A673 (cell line): Measurements from ENCODE around the gene TRAF3IP3. TPM values are rescaled to one million over a fixed set of nuclear protein-coding genes. Genes with fewer than 3 reads are reported as not detected.

ENCODE experiments used
- BruUV-seq: library from RNA; stranded (reverse); fragments of 400-500 nt; replicated peaks from 2 replicates; lab custom pipeline; 2021; lab: Mats Ljungman, UMichigan
- CTCF ChIA-PET: fragments of 300-600 bp; sonication (Branson Sonifier 250); formaldehyde crosslinking; loops from one replicate; lab custom pipeline; 2022; ENCODE audit warnings: antibody characterized with exemption; lab: Charles Lee
- POLR2A ChIA-PET: fragments of 300-600 bp; sonication (Branson Sonifier 250); formaldehyde crosslinking; loops from one replicate; lab custom pipeline; 2022; ENCODE audit warnings: antibody characterized with exemption; ENCODE audit not compliant: low non-redundant PET; lab: Charles Lee
- DNase-seq: peaks from one replicate; pipeline ENCODE4 v3.0.0-alpha.2; 2015; ENCODE audit warnings: low spot score
- H3K27ac ChIP-seq: fragments of 200-600 bp; sonication (generic); 2 replicates; pipeline ENCODE4 v1.5.1; 2016; ENCODE audit warnings: mixed run types, low read depth, mild to moderate bottlenecking, mixed read lengths, antibody characterized with exemption, low read length; ENCODE audit not compliant: poor library complexity, severe bottlenecking
- H3K27me3 ChIP-seq: fragments of 200-600 bp; sonication (generic); replicated peaks from 2 replicates; pipeline ENCODE4 v1.6.1; 2017; ENCODE audit warnings: mixed run types, low read depth, mild to moderate bottlenecking, mixed read lengths, antibody characterized with exemption, low read length; ENCODE audit not compliant: insufficient read depth, poor library complexity
- H3K36me3 ChIP-seq: fragments of 200-600 bp; sonication (generic); 2 replicates; pipeline ENCODE4 v1.6.1; 2016; ENCODE audit warnings: mixed run types, mild to moderate bottlenecking, mixed read lengths, antibody characterized with exemption, low read length; ENCODE audit not compliant: insufficient read depth, poor library complexity, severe bottlenecking
- H3K4me1 ChIP-seq: fragments of 200-600 bp; sonication (generic); 2 replicates; pipeline ENCODE4 v1.6.1; 2017; ENCODE audit warnings: mixed run types, mild to moderate bottlenecking, mixed read lengths, antibody characterized with exemption, low read length; ENCODE audit not compliant: insufficient read depth, poor library complexity, severe bottlenecking
- H3K4me3 ChIP-seq: fragments of 200-600 bp; sonication (generic); 2 replicates; pipeline ENCODE4 v1.5.1; 2016; ENCODE audit warnings: low read depth, mixed run types, mild to moderate bottlenecking, mixed read lengths, low read length; ENCODE audit not compliant: poor library complexity, severe bottlenecking
- H3K9me3 ChIP-seq: fragments of 200-600 bp; sonication (generic); 2 replicates; pipeline ENCODE4 v1.6.1; 2016; ENCODE audit warnings: mixed run types, low read depth, mild to moderate bottlenecking, mixed read lengths, antibody characterized with exemption, low read length; ENCODE audit not compliant: poor library complexity, severe bottlenecking
- EZH2 ChIP-seq: fragments of 200-600 bp; sonication (generic); IDR thresholded peaks from 2 replicates; pipeline ENCODE4 v1.6.1; 2017; ENCODE audit warnings: borderline replicate concordance, low read depth, mild to moderate bottlenecking, mixed read lengths, antibody characterized with exemption, low read length; ENCODE audit not compliant: poor library complexity, severe bottlenecking
- intact Hi-C: fragments of 100-400 bp; cut with micrococcal nuclease; formaldehyde crosslinking; loops from one replicate; pipeline ENCODE4 v1.10.0; 2022; ENCODE audit not compliant: unreplicated experiment
- total RNA-seq: library from RNA; stranded (reverse); gene quantifications from 2 replicates; pipeline ENCODE4 v1.2.3, GENCODE V29; 2021
- TF ChIP-seq, protein P1 (sequence below): fragments of 300-800, 200-600 bp; sonication (generic); conservative IDR thresholded peaks from 2 replicates; pipeline ENCODE4 v1.5.1; 2017; ENCODE audit warnings: low read depth, mild to moderate bottlenecking, antibody characterized with exemption, low read length, moderate library complexity, mixed read lengths

Gene TRAF3IP3
- total RNA-seq, 1 experiment from 2014 or later, result 1.6 TPM

DNA sequence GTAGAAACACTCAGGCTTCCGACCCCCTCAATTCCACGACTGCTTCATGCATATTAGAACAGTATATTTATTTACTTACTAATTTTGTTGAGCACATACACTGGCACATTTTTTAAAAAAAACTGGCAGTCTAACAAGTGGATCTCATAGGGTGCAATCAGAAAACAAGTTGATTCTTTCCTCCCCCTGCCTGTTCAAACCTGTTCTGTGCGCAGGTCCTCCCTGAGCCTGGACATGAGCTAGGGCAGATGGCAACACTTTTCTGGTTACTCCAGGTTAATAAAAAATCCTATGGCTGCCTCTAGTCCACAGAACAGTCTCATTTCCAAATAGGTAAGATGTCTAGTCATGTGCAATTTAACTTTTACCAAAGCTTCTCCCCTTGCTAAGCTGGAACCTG, 32.6 kb upstream of the TRAF3IP3 start:
- CTCF ChIA-PET, result no interaction called here
- Histone ChIP-seq H3K36me3 (no peaks in the 10 kb centered on the region), H3K4me3 (no peak overlapping the region), H3K27ac (no peak overlapping the region), H3K9me3 (no peaks in the 10 kb centered on the region), H3K27me3 (no peaks in the 10 kb centered on the region), H3K4me1 (peaks cover 4% of the 10 kb centered on the region)
- intact Hi-C loops, result no loop called here
- DNase-seq, result no peak
- POLR2A ChIA-PET, result no interaction called here
- TF ChIP-seq, protein P1, sequence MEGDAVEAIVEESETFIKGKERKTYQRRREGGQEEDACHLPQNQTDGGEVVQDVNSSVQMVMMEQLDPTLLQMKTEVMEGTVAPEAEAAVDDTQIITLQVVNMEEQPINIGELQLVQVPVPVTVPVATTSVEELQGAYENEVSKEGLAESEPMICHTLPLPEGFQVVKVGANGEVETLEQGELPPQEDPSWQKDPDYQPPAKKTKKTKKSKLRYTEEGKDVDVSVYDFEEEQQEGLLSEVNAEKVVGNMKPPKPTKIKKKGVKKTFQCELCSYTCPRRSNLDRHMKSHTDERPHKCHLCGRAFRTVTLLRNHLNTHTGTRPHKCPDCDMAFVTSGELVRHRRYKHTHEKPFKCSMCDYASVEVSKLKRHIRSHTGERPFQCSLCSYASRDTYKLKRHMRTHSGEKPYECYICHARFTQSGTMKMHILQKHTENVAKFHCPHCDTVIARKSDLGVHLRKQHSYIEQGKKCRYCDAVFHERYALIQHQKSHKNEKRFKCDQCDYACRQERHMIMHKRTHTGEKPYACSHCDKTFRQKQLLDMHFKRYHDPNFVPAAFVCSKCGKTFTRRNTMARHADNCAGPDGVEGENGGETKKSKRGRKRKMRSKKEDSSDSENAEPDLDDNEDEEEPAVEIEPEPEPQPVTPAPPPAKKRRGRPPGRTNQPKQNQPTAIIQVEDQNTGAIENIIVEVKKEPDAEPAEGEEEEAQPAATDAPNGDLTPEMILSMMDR, result no peak
- no peak for TF ChIP-seq EZH2
- BruUV-seq, result no TSS peak

- CTCF ChIA-PET, result no interaction called here
- POLR2A ChIA-PET, result interaction anchor here (1.0 kb wide), 1 partner anchor 67 kb away, joined by 3 read pairs; no protein-coding TSS in a partner anchor
- H3K27ac ChIP-seq, result no peak overlapping the region
Observed at GRCh38 chr1:209723756-209724693, 31.8 kb upstream of the TRAF3IP3 start.

GRCh38 chr1:209727286-209727685, 28.6 kb upstream of the TRAF3IP3 start:
- POLR2A ChIA-PET, result interaction anchor here (0.6 kb wide), 1 partner anchor 1567 kb away, joined by 5 read pairs; no protein-coding TSS in a partner anchor
- H3K27me3 ChIP-seq, result no peaks in the 10 kb centered on the region
- no peaks in the 10 kb centered on the region for H3K9me3 ChIP-seq
- no TSS peak for BruUV-seq
- CTCF ChIA-PET, result no interaction called here
- H3K36me3 ChIP-seq, result no peaks in the 10 kb centered on the region
- DNase-seq, result no peak
- TF ChIP-seq, protein P1, result no peak
- no peak for TF ChIP-seq EZH2
- H3K27ac ChIP-seq, result no peak overlapping the region
- peaks cover 2% of the 10 kb centered on the region for H3K4me1 ChIP-seq
- intact Hi-C loops, result no loop called here
- H3K4me3 ChIP-seq, result no peak overlapping the region

More at GRCh38 chr1:209723756-209724693, 31.8 kb upstream of the TRAF3IP3 start:
- TF ChIP-seq, protein P1, result no peak
- TF ChIP-seq EZH2, result no peak
- H3K27me3 ChIP-seq, result no peaks in the 10 kb centered on the region
- intact Hi-C loops, result no loop called here
- no peaks in the 10 kb centered on the region for H3K36me3 ChIP-seq
- no peaks in the 10 kb centered on the region for H3K9me3 ChIP-seq
- no TSS peak for BruUV-seq
- peaks cover 4% of the 10 kb centered on the region for H3K4me1 ChIP-seq
- no peak overlapping the region for H3K4me3 ChIP-seq
- no peak for DNase-seq
